ENCODE measurements around the gene SLC2A6. TPM values are rescaled to one million over a fixed set of nuclear protein-coding genes. Genes with fewer than 3 reads are reported as not detected.

SLC2A6 gene
- polyA plus RNA-seq, 1 donor (not counting 4 experiments of a cell fraction or from before 2014, with no cell fraction given): 15.9 TPM

DNA sequence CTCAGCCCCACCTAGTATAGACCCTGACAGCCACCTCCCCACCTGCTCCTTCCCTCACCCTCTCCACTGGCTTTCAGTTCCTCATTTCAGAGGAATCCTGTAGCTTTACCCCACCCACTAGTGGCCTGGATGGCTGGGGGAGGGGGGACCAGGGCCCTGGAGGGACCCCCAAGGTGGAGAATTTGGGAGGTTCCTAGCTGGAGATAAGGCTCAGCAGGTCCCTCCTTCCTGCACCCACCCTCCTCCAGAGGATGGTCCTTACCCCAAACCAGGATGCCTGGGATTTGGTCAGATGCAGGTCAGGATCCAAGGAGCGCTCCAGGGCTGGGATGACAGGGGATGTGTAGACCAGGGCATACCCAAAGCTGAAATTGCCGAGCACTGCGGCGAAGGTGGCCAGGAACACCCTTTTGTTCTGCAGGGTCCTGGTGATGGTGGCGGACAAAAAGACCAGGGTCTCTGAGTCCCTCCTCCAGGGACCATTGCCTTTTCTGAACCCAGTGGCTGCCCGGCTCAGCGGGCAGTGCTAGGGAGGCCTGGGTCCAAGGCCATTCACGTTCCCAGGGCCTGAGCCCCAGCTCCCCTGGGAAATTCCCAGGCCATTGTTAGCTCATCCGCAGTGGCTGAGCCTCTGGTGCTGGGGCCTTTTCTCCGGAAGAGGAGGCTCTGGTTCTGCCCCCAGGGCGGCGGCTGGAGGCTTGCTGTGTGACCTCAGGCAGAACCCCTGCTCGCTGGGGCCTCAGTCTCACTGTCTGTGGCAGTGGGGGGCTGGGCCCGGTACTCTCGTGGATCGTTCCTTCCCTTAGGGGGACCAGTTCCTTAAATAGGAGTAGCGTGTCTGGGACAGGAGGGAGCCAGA is 678 bp downstream of the SLC2A6 start:
- DNase-seq (ENCODE audit: low read depth, low spot score) (no peak), FAIRE-seq (no peak)
- Histone ChIP-seq H3K79me2 (ENCODE audit: control insufficient read depth, insufficient read depth, low read length) (peaks cover 23% of the 10 kb centered on the region), H3K27ac (ENCODE audit: control insufficient read depth, insufficient read depth, low read length) (peak overlapping the region; percentile 60), H3K9me3 (ENCODE audit: control insufficient read depth, low read depth, low read length) (no peaks in the 10 kb centered on the region), H3K36me3 (ENCODE audit: control insufficient read depth in 2 of 2, extremely low read depth in 1 of 2, insufficient read depth in 2 of 2, low read length in 2 of 2) (peaks cover 21 to 28% of the 10 kb centered on the region in 2 experiments), H3K4me2 (ENCODE audit: control insufficient read depth, extremely low read depth, insufficient read depth, low read depth, low read length) (peak overlapping the region; percentile 92), H3K4me3 (ENCODE audit: control insufficient read depth in 2 of 3, extremely low read depth in 1 of 3, insufficient read depth in 2 of 3, low read depth in 1 of 3, low read length in 3 of 3) (peak overlapping the region; percentile 74 to 86 (median 84)), H3K27me3 (ENCODE audit: control insufficient read depth, extremely low read depth, insufficient read depth, low read length) (no peaks in the 10 kb centered on the region), H3K9ac (ENCODE audit: control insufficient read depth, extremely low read depth, insufficient read depth, low read length) (peak overlapping the region; percentile 89), H4K20me1 (ENCODE audit: control insufficient read depth, extremely low read depth, insufficient read depth, low read length) (peaks cover 3% of the 10 kb centered on the region), H2AFZ (ENCODE audit: control insufficient read depth, low read length) (peak overlapping the region; percentile 53), H3K9me1 (ENCODE audit: control insufficient read depth, extremely low read depth, insufficient read depth, low read length) (peaks cover 3% of the 10 kb centered on the region), H3K4me1 (ENCODE audit: control insufficient read depth, extremely low read depth, insufficient read depth, low read length) (peaks cover 21% of the 10 kb centered on the region)
- TF ChIP-seq EZH2 (IDR thresholded peaks at IDR 0.05; ENCODE audit: low read length): no peak
- no peak for TF ChIP-seq CTCF (optimal IDR thresholded peaks at IDR 0.05 in 1 of 3, IDR thresholded peaks at IDR 0.05 in 1 of 3, conservative IDR thresholded peaks at IDR 0.05 in 1 of 3; ENCODE audit: extremely low read depth in 1 of 3, insufficient read depth in 2 of 3, low read length in 3 of 3)
- dilution Hi-C loops (cut with MboI; ENCODE audit: extremely low pct_ligation_motif_present, low sequenced_read_pairs): no loop called here

- H3K9ac ChIP-seq (ENCODE audit: control insufficient read depth, extremely low read depth, insufficient read depth, low read length): peak overlapping the region; percentile 89
Observed at GRCh38 chr9:133477461-133477860, 1.4 kb downstream of the SLC2A6 start.

More at GRCh38 chr9:133477461-133477860, 1.4 kb downstream of the SLC2A6 start:
- dilution Hi-C loops (cut with MboI; ENCODE audit: extremely low pct_ligation_motif_present, low sequenced_read_pairs): no loop called here
- Histone ChIP-seq H3K4me3 (ENCODE audit: control insufficient read depth in 2 of 3, extremely low read depth in 1 of 3, insufficient read depth in 2 of 3, low read depth in 1 of 3, low read length in 3 of 3) (peak overlapping the region in 2 of 3 experiments; percentile 84 to 86), H3K4me1 (ENCODE audit: control insufficient read depth, extremely low read depth, insufficient read depth, low read length) (peaks cover 21% of the 10 kb centered on the region), H3K27me3 (ENCODE audit: control insufficient read depth, extremely low read depth, insufficient read depth, low read length) (no peaks in the 10 kb centered on the region), H3K79me2 (ENCODE audit: control insufficient read depth, insufficient read depth, low read length) (peaks cover 23% of the 10 kb centered on the region), H4K20me1 (ENCODE audit: control insufficient read depth, extremely low read depth, insufficient read depth, low read length) (peaks cover 3% of the 10 kb centered on the region), H3K9me1 (ENCODE audit: control insufficient read depth, extremely low read depth, insufficient read depth, low read length) (peaks cover 3% of the 10 kb centered on the region), H2AFZ (ENCODE audit: control insufficient read depth, low read length) (no peak overlapping the region), H3K4me2 (ENCODE audit: control insufficient read depth, extremely low read depth, insufficient read depth, low read depth, low read length) (peak overlapping the region; percentile 92), H3K9me3 (ENCODE audit: control insufficient read depth, low read depth, low read length) (no peaks in the 10 kb centered on the region), H3K36me3 (ENCODE audit: control insufficient read depth in 2 of 2, extremely low read depth in 1 of 2, insufficient read depth in 2 of 2, low read length in 2 of 2) (peaks cover 21 to 33% of the 10 kb centered on the region in 2 experiments), H3K27ac (ENCODE audit: control insufficient read depth, insufficient read depth, low read length) (no peak overlapping the region)
- DNase-seq (ENCODE audit: low read depth, low spot score) (no peak), FAIRE-seq (no peak)
- TF ChIP-seq EZH2 (IDR thresholded peaks at IDR 0.05; ENCODE audit: low read length) (no peak), CTCF (optimal IDR thresholded peaks at IDR 0.05 in 1 of 3, IDR thresholded peaks at IDR 0.05 in 1 of 3, conservative IDR thresholded peaks at IDR 0.05 in 1 of 3; ENCODE audit: extremely low read depth in 1 of 3, insufficient read depth in 2 of 3, low read length in 3 of 3) (no peak)

All from keratinocyte (primary cell).